Thymus (tissue), 11 donors: Measurements from ENCODE around the gene GINS1. TPM values are rescaled to one million over a fixed set of nuclear protein-coding genes. Genes with fewer than 3 reads are reported as not detected.

ENCODE experiments used
- DNase-seq, 9 donors: peaks; one replicate each; pipeline ENCODE4 v3.0.0-alpha.2; 2013; ENCODE audit warnings: low spot score in 9 of 9, low read depth in 6 of 9, missing footprints in 1 of 9
- H3K27ac ChIP-seq, 2 donors: one replicate each; pipeline ENCODE4 v1.5.1; 2013; ENCODE audit warnings: control low read depth in 1 of 2, low read depth in 1 of 2, low read length in 1 of 2, mild to moderate bottlenecking in 1 of 2, moderate library complexity in 1 of 2
- H3K27me3 ChIP-seq, 2 donors: one replicate each; pipeline ENCODE4 v1.5.1; 2013; ENCODE audit warnings: low read length in 1 of 2; ENCODE audit not compliant: control insufficient read depth in 2 of 2, insufficient read depth in 1 of 2
- H3K36me3 ChIP-seq, 2 donors: one replicate each; pipeline ENCODE4 v1.5.1; 2013; ENCODE audit warnings: low read length in 1 of 2, mild to moderate bottlenecking in 1 of 2, moderate library complexity in 1 of 2; ENCODE audit not compliant: control insufficient read depth in 2 of 2, insufficient read depth in 2 of 2
- H3K4me1 ChIP-seq, 2 donors: one replicate each; pipeline ENCODE4 v1.5.1; 2013; ENCODE audit warnings: low read length in 2 of 2; ENCODE audit not compliant: control insufficient read depth in 2 of 2, insufficient read depth in 2 of 2
- H3K4me3 ChIP-seq, 2 donors: one replicate each; pipeline ENCODE4 v1.5.1; 2013; ENCODE audit warnings: low read length in 2 of 2, control low read depth in 1 of 2, mild to moderate bottlenecking in 1 of 2
- H3K9me3 ChIP-seq, 2 donors: one replicate each; pipeline ENCODE4 v1.5.1; 2013; ENCODE audit warnings: low read length in 1 of 2, mild to moderate bottlenecking in 1 of 2; ENCODE audit not compliant: control insufficient read depth in 2 of 2, insufficient read depth in 1 of 2
- whole genome bisulfite sequencing: extraction: QIAGEN DNeasy Blood & Tissue Kit; methylation state at CpG from one replicate; pipeline ENCODE4 v1.1.7; 2013; 5-methylcytosine and 5-hydroxymethylcytosine counted together
- polyA plus RNA-seq: library from polyadenylated mRNA; stranded (reverse); fragments of 200-250 nt; gene quantifications from one replicate; pipeline ENCODE4 v1.2.3, GENCODE V29; 2013
- total RNA-seq: library from RNA; stranded (reverse); fragments of 120-200 nt; gene quantifications from one replicate; pipeline ENCODE4 v1.2.4, GENCODE V29; 2013
- donor health status: healthy.

Gene GINS1
- total and polyA plus RNA-seq, 2 donors, result 1.8 to 15.7 TPM

- Histone ChIP-seq H3K9me3 (no peaks in the 10 kb centered on the region), H3K4me3 (peak overlapping the region; percentile 23 to 34), H3K36me3 (peaks cover 5 to 41% of the 10 kb centered on the region in 2 donors), H3K27me3 (no peaks in the 10 kb centered on the region), H3K27ac (peak overlapping the region in 1 of 2 donors; percentile 60), H3K4me1 (peaks cover 20 to 41% of the 10 kb centered on the region in 2 donors)
- 92% methylated on average over 52 of the region's 52 CpGs for WGBS
- DNase-seq, result no peak
These were observed 68.9 kb downstream of the GINS1 start for GRCh38 chr20:25476106-25477013.

- Histone ChIP-seq H3K27me3 (no peaks in the 10 kb centered on the region), H3K9me3 (no peaks in the 10 kb centered on the region), H3K4me3 (peak overlapping the region; percentile 23 to 34), H3K36me3 (peaks cover 5 to 48% of the 10 kb centered on the region in 2 donors), H3K4me1 (peaks cover 17 to 38% of the 10 kb centered on the region in 2 donors), H3K27ac (peak overlapping the region in 1 of 2 donors; percentile 60)
- peak in 2 of 9 donors; percentile 39 to 65 for DNase-seq
- WGBS, result 61% methylated on average over 28 of the region's 28 CpGs
These were observed 69.8 kb downstream of the GINS1 start for GRCh38 chr20:25477014-25477882.

- no peak for DNase-seq
- 93% methylated on average over 24 of the region's 24 CpGs for WGBS
- Histone ChIP-seq H3K4me3 (no peak overlapping the region), H3K9me3 (no peaks in the 10 kb centered on the region), H3K36me3 (peaks cover 5 to 48% of the 10 kb centered on the region in 2 donors), H3K4me1 (peaks cover 20 to 47% of the 10 kb centered on the region in 2 donors), H3K27me3 (no peaks in the 10 kb centered on the region), H3K27ac (no peak overlapping the region)
These were observed 71.6 kb downstream of the GINS1 start for GRCh38 chr20:25478889-25479568.

- WGBS, result 94% methylated on average over 5 of the region's 5 CpGs
- Histone ChIP-seq H3K27me3 (no peaks in the 10 kb centered on the region), H3K36me3 (peaks cover 5 to 48% of the 10 kb centered on the region in 2 donors)
These were observed 72.2 kb downstream of the GINS1 start for GRCh38 chr20:25479638-25480037.

GRCh38 chr20:25480156-25480555, 72.7 kb downstream of the GINS1 start:
- no peaks in the 10 kb centered on the region for H3K9me3 ChIP-seq
- H3K27me3 ChIP-seq, result no peaks in the 10 kb centered on the region
- no peak overlapping the region for H3K4me3 ChIP-seq
- WGBS, result 98% methylated on average over 7 of the region's 7 CpGs
- H3K27ac ChIP-seq, result no peak overlapping the region
- DNase-seq, result no peak
- peaks cover 5 to 48% of the 10 kb centered on the region in 2 donors for H3K36me3 ChIP-seq
- H3K4me1 ChIP-seq, result peaks cover 31 to 55% of the 10 kb centered on the region in 2 donors

More at GRCh38 chr20:25479638-25480037, 72.2 kb downstream of the GINS1 start:
- Histone ChIP-seq H3K4me1 (peaks cover 26 to 50% of the 10 kb centered on the region in 2 donors), H3K27ac (no peak overlapping the region), H3K4me3 (no peak overlapping the region), H3K9me3 (no peaks in the 10 kb centered on the region)
- DNase-seq, result no peak

GRCh38 chr20:25480797-25481196, 73.3 kb downstream of the GINS1 start:
- WGBS, result 95% methylated on average over 9 of the region's 9 CpGs
- no peak overlapping the region for H3K27ac ChIP-seq
- no peaks in the 10 kb centered on the region for H3K9me3 ChIP-seq
- peaks cover 5 to 48% of the 10 kb centered on the region in 2 donors for H3K36me3 ChIP-seq
- no peak for DNase-seq
- H3K4me1 ChIP-seq, result peaks cover 36 to 61% of the 10 kb centered on the region in 2 donors
- no peak overlapping the region for H3K4me3 ChIP-seq
- no peaks in the 10 kb centered on the region for H3K27me3 ChIP-seq

GRCh38 chr20:25481235-25481917, 73.9 kb downstream of the GINS1 start:
- Histone ChIP-seq H3K27me3 (no peaks in the 10 kb centered on the region), H3K27ac (no peak overlapping the region), H3K9me3 (no peaks in the 10 kb centered on the region), H3K4me1 (peaks cover 33 to 61% of the 10 kb centered on the region in 2 donors), H3K36me3 (peaks cover 5 to 43% of the 10 kb centered on the region in 2 donors), H3K4me3 (no peak overlapping the region)
- DNase-seq, result no peak
- 97% methylated on average over 11 of the region's 11 CpGs for WGBS

- no peak overlapping the region for H3K4me3 ChIP-seq
- peaks cover 33 to 61% of the 10 kb centered on the region in 2 donors for H3K4me1 ChIP-seq
- no peak for DNase-seq
- H3K27me3 ChIP-seq, result no peaks in the 10 kb centered on the region
- WGBS, result 98% methylated on average over 12 of the region's 12 CpGs
- H3K36me3 ChIP-seq, result peaks cover 5 to 40% of the 10 kb centered on the region in 2 donors
- no peaks in the 10 kb centered on the region for H3K9me3 ChIP-seq
- no peak overlapping the region for H3K27ac ChIP-seq
These were observed 74.4 kb downstream of the GINS1 start for GRCh38 chr20:25481918-25482253.
